HCT116 (cell line): ENCODE results near the gene TFG. TPM values are rescaled to one million over a fixed set of nuclear protein-coding genes. Genes with fewer than 3 reads are reported as not detected.

Experiments
- ATAC-seq: fragments of 200-7000 bp; cut with Tn5 transposase; 2 replicates; pipeline ENCODE4 v1.9.1; 2020; ENCODE audit warnings: mild to moderate bottlenecking, moderate library complexity
- BruUV-seq: library from RNA; stranded (reverse); fragments of 400-500 nt; replicated peaks from 2 replicates; lab custom pipeline; 2021; lab: Mats Ljungman, UMichigan
- CTCF ChIA-PET: fragments of 300-600 bp; sonication (Branson Sonifier 250); formaldehyde crosslinking; loops from one replicate; lab custom pipeline; 2021; ENCODE audit warnings: antibody characterized with exemption; lab: Charles Lee
- POLR2A ChIA-PET: fragments of 300-600, 350-600 bp; sonication (Branson Sonifier 250); formaldehyde crosslinking; loops from one replicate; lab custom pipeline; 2021; ENCODE audit warnings: antibody characterized with exemption; lab: Charles Lee
- RAD21 ChIA-PET, 2 experiments: fragments of 300-600 bp; sonication (Branson Sonifier 250); formaldehyde crosslinking; loops; one replicate each; lab custom pipeline; 2023; ENCODE audit warnings: low total read pairs in 2 of 2; ENCODE audit not compliant: uncharacterized antibody in 2 of 2, unreplicated experiment in 2 of 2, low non-redundant PET in 1 of 2; lab: Charles Lee
- DNase-seq: peaks from one replicate; pipeline ENCODE4 v3.0.0-alpha.2; 2010; ENCODE audit warnings: low read depth, low spot score
- H2AFZ ChIP-seq: fragments of 200-600 bp; shearing (Covaris generic), sonication (generic); 2 replicates; pipeline ENCODE4 v1.6.1; 2017; ENCODE audit warnings: low read depth, mixed run types, mixed read lengths, antibody characterized with exemption, low read length; ENCODE audit not compliant: poor library complexity, severe bottlenecking
- H3K27ac ChIP-seq: 2 replicates; pipeline ENCODE4 v1.5.1; 2012; ENCODE audit warnings: low read depth, low read length
- H3K27me3 ChIP-seq: fragments of 200-600 bp; sonication (generic); 2 replicates; pipeline ENCODE4 v1.6.1; 2016; ENCODE audit warnings: mixed run types, low read length, mixed read lengths; ENCODE audit not compliant: insufficient read depth
- H3K36me3 ChIP-seq, 2 experiments: fragments of 200-500 bp in 1 of 2; fragments of 200-600 bp in 1 of 2; sonication (Bioruptor generic) in 1 of 2; sonication (generic) in 1 of 2; 2 replicates each; pipeline versions ENCODE4 v1.5.1 to v1.6.1; 2014 to 2016; ENCODE audit warnings: low read length in 2 of 2, inconsistent platforms in 1 of 2, mixed read lengths in 1 of 2, mixed run types in 1 of 2; ENCODE audit not compliant: insufficient read depth in 2 of 2, control insufficient read depth in 1 of 2
- H3K4me1 ChIP-seq, 2 experiments: fragments of 200-600 bp in 1 of 2; sonication (generic) in 1 of 2; 2 replicates each; pipeline versions ENCODE4 v1.5.1 to v1.6.1; 2012 to 2017; ENCODE audit warnings: low read length in 2 of 2, inconsistent platforms in 1 of 2, mild to moderate bottlenecking in 1 of 2, mixed read lengths in 1 of 2, mixed run types in 1 of 2, moderate library complexity in 1 of 2; ENCODE audit not compliant: insufficient read depth in 2 of 2, control insufficient read depth in 1 of 2
- H3K4me2 ChIP-seq: fragments of 200-600 bp; sonication (generic); 2 replicates; pipeline ENCODE4 v1.6.1; 2017; ENCODE audit warnings: mixed run types, low read length, mixed read lengths
- H3K4me3 ChIP-seq, 2 experiments: fragments of 200-600 bp in 1 of 2; sonication (generic) in 1 of 2; replicated peaks in 1 of 2; 2 replicates each; pipeline ENCODE4 v1.5.1; 2011 to 2016; ENCODE audit warnings: low read length in 2 of 2, control low read depth in 1 of 2, low read depth in 1 of 2, mild to moderate bottlenecking in 1 of 2, mixed read lengths in 1 of 2, mixed run types in 1 of 2
- H3K79me2 ChIP-seq: fragments of 200-600 bp; sonication (generic); 2 replicates; pipeline ENCODE4 v1.6.1; 2017; ENCODE audit warnings: mild to moderate bottlenecking, mixed run types, low read length, moderate library complexity, mixed read lengths; ENCODE audit not compliant: insufficient read depth
- H3K9ac ChIP-seq: fragments of 200-600 bp; sonication (generic); 2 replicates; pipeline ENCODE4 v1.6.1; 2016; ENCODE audit warnings: low read length, mixed read lengths
- H3K9me2 ChIP-seq: fragments of 200-600 bp; sonication (generic), shearing (Covaris generic); 2 replicates; pipeline ENCODE4 v1.6.1; 2017; ENCODE audit warnings: mixed run types, mild to moderate bottlenecking, moderate library complexity; ENCODE audit not compliant: insufficient read depth
- H3K9me3 ChIP-seq, 2 experiments: fragments of 200-500 bp in 1 of 2; fragments of 200-600 bp in 1 of 2; sonication (Bioruptor generic) in 1 of 2; sonication (generic) in 1 of 2; 2 replicates each; pipeline ENCODE4 v1.6.1; 2014 to 2017; ENCODE audit warnings: low read length in 2 of 2, mixed read lengths in 2 of 2, inconsistent platforms in 1 of 2, low read depth in 1 of 2, mild to moderate bottlenecking in 1 of 2, mixed run types in 1 of 2, moderate library complexity in 1 of 2; ENCODE audit not compliant: control insufficient read depth in 1 of 2, insufficient read depth in 1 of 2
- H4K20me1 ChIP-seq: fragments of 200-600 bp; sonication (generic), shearing (Covaris generic); 2 replicates; pipeline ENCODE4 v1.6.1; 2017; ENCODE audit warnings: mixed run types, mild to moderate bottlenecking, moderate library complexity; ENCODE audit not compliant: insufficient read depth
- ATF3 ChIP-seq: IDR thresholded peaks from 2 replicates; pipeline ENCODE4 v1.6.1; 2012
- CTCF ChIP-seq, 3 experiments: fragments of 200-600 bp in 1 of 3; sonication (generic) in 1 of 3; IDR thresholded peaks in 2 of 3; conservative IDR thresholded peaks in 1 of 3; 2 replicates each; pipeline ENCODE4 v1.5.1; 2012 to 2017; ENCODE audit warnings: low read depth in 2 of 3, low read length in 2 of 3, antibody characterized with exemption in 1 of 3, borderline replicate concordance in 1 of 3, control low read depth in 1 of 3, mild to moderate bottlenecking in 1 of 3, mixed read lengths in 1 of 3, mixed run types in 1 of 3, moderate library complexity in 1 of 3; ENCODE audit not compliant: insufficient read depth in 1 of 3
- EGR1 ChIP-seq: IDR thresholded peaks from 2 replicates; pipeline ENCODE4 v1.6.1; 2012; ENCODE audit warnings: low read depth
- ELF1 ChIP-seq: IDR thresholded peaks from 2 replicates; pipeline ENCODE4 v1.6.1; 2012; ENCODE audit warnings: low read depth, borderline replicate concordance
- EZH2 ChIP-seq: fragments of 200-600 bp; sonication (generic); IDR thresholded peaks from 2 replicates; pipeline ENCODE4 v1.6.1; 2017; ENCODE audit warnings: antibody characterized with exemption, mixed run types
- FOSL1 ChIP-seq: IDR thresholded peaks from 2 replicates; pipeline ENCODE4 v1.6.1; 2012; ENCODE audit warnings: low read depth
- MAX ChIP-seq: IDR thresholded peaks from 2 replicates; pipeline ENCODE4 v1.6.1; 2012
- POLR2A ChIP-seq: IDR thresholded peaks from 2 replicates; pipeline ENCODE4 v1.7.0; 2011; ENCODE audit warnings: borderline replicate concordance; ENCODE audit not compliant: insufficient read depth, insufficient read length; ENCODE audit errors: extremely low read depth
- POLR2AphosphoS5 ChIP-seq: IDR thresholded peaks from 2 replicates; pipeline ENCODE4 v1.6.1; 2011; ENCODE audit warnings: mild to moderate bottlenecking, low read depth, low read length, moderate library complexity
- REST ChIP-seq: IDR thresholded peaks from 2 replicates; pipeline ENCODE4 v1.6.1; 2012; ENCODE audit warnings: low read depth
- SIN3A ChIP-seq: IDR thresholded peaks from 2 replicates; pipeline ENCODE4 v1.6.1; 2012; ENCODE audit warnings: low read depth
- SP1 ChIP-seq: IDR thresholded peaks from 2 replicates; pipeline ENCODE4 v1.6.1; 2012; ENCODE audit warnings: low read depth
- TCF7L2 ChIP-seq: IDR thresholded peaks from 2 replicates; pipeline ENCODE4 v1.7.0; 2011; ENCODE audit warnings: borderline replicate concordance, inconsistent platforms; ENCODE audit not compliant: insufficient read depth, insufficient read length; ENCODE audit errors: extremely low read depth
- YY1 ChIP-seq: IDR thresholded peaks from 2 replicates; pipeline ENCODE4 v1.6.1; 2011; ENCODE audit warnings: low read length, low read depth, moderate library complexity, mild to moderate bottlenecking; ENCODE audit not compliant: insufficient replicate concordance; ENCODE audit errors: extremely low read depth
- ZBTB33 ChIP-seq: IDR thresholded peaks from 2 replicates; pipeline ENCODE4 v1.6.1; 2011; ENCODE audit warnings: mild to moderate bottlenecking, low read length, moderate library complexity; ENCODE audit not compliant: insufficient replicate concordance; ENCODE audit errors: extremely low read depth
- intact Hi-C: fragments of 100-400 bp; cut with micrococcal nuclease; formaldehyde crosslinking; loops from 2 replicates; pipeline ENCODE4 v1.10.0; 2022
- total RNA-seq: library from RNA; stranded (reverse); gene quantifications from one replicate; pipeline ENCODE4 v1.2.1, GENCODE V29; 2021; ENCODE audit not compliant: unreplicated experiment

The TFG gene
- total RNA-seq, 1 experiment from 2014 or later: 99.1 TPM

- peaks cover 38% of the 10 kb centered on the region; the same call in 1 of the 2 replicates for H4K20me1 ChIP-seq
- peaks cover 28 to 34% of the 10 kb centered on the region in 2 experiments for H3K36me3 ChIP-seq
- ChIA-PET POLR2A (no interaction called here), RAD21 (no interaction called here), CTCF (no interaction called here)
- ATAC-seq (no peak), DNase-seq (no peak)
- intact Hi-C loops: no loop called here
- no peaks in the 10 kb centered on the region for H3K27me3 ChIP-seq
- no peak overlapping the region for H2AFZ ChIP-seq
- no peak overlapping the region for H3K9ac ChIP-seq
- no TSS peak for BruUV-seq
- peaks cover 99% of the 10 kb centered on the region for H3K79me2 ChIP-seq
- no peaks in the 10 kb centered on the region for H3K9me2 ChIP-seq
- H3K4me1 ChIP-seq: no peaks in the 10 kb centered on the region
- no peak overlapping the region for H3K4me2 ChIP-seq
- H3K9me3 ChIP-seq: no peaks in the 10 kb centered on the region
- no peak overlapping the region for H3K4me3 ChIP-seq
- no peak overlapping the region for H3K27ac ChIP-seq
- TF ChIP-seq ELF1 (no peak), TCF7L2 (no peak), POLR2A (no peak), POLR2AphosphoS5 (no peak), REST (no peak), CTCF (IDR thresholded peaks at IDR 0.05 in 2 of 3, conservative IDR thresholded peaks at IDR 0.05 in 1 of 3; ENCODE audit: borderline replicate concordance in 1 of 3, insufficient read depth in 1 of 3, low read depth in 2 of 3, low read length in 2 of 3) (no peak), SIN3A (no peak), ZBTB33 (no peak), MAX (no peak), EZH2 (no peak), FOSL1 (no peak), EGR1 (no peak), SP1 (no peak), ATF3 (no peak), YY1 (no peak)
These were observed 11.1 kb downstream of the TFG start for GRCh38 chr3:100720426-100720825.
